SK-N-SH (cell line): Measurements from ENCODE around the gene KLHDC9. TPM values are rescaled to one million over a fixed set of nuclear protein-coding genes. Genes with fewer than 3 reads are reported as not detected.

Experiments
- CTCF ChIA-PET: fragments of 300-600, 350-600 bp; formaldehyde crosslinking; extraction: SDS; loops from one replicate; lab custom pipeline; 2021; lab: Yijun Ruan, JAX
- POLR2A ChIA-PET: fragments of 350-600 bp; sonication (Branson Sonifier 250); formaldehyde crosslinking; extraction: SDS; loops from one replicate; lab custom pipeline; 2020; ENCODE audit warnings: antibody characterized with exemption, inconsistent platforms; lab: Yijun Ruan, JAX
- DNase-seq: peaks from one replicate; pipeline ENCODE4 v3.0.0; 2012
- H2AFZ ChIP-seq: fragments of 200-600 bp; sonication (generic); 2 replicates; pipeline ENCODE4 v1.8.1; 2016; ENCODE audit warnings: antibody characterized with exemption, mild to moderate bottlenecking, low read depth
- H3F3A ChIP-seq: fragments of 200-600 bp; sonication (generic); replicated peaks from 2 replicates; pipeline ENCODE3; 2016; ENCODE audit warnings: antibody characterized with exemption, mild to moderate bottlenecking; ENCODE audit not compliant: insufficient read depth
- H3K27ac ChIP-seq, 2 experiments: fragments of 200-500 bp in 1 of 2; fragments of 200-600 bp in 1 of 2; sonication (Bioruptor generic) in 1 of 2; sonication (generic), shearing (Covaris generic) in 1 of 2; 2 replicates each; pipeline versions ENCODE4 v1.5.1 to v1.6.1; 2014 to 2016; ENCODE audit warnings: low read depth in 2 of 2, inconsistent platforms in 1 of 2, low read length in 1 of 2, mild to moderate bottlenecking in 1 of 2, mixed read lengths in 1 of 2
- H3K27me3 ChIP-seq: fragments of 200-600 bp; sonication (generic), shearing (Covaris generic); 2 replicates; pipeline ENCODE4 v1.6.1; 2016; ENCODE audit warnings: mixed run types; ENCODE audit not compliant: insufficient read depth
- H3K36me3 ChIP-seq, 2 experiments: fragments of 200-500 bp in 1 of 2; fragments of 200-600 bp in 1 of 2; sonication (Bioruptor generic) in 1 of 2; sonication (generic) in 1 of 2; replicated peaks in 1 of 2; 2 replicates each; pipeline versions ENCODE3 to v1.5.1; 2014 to 2016; ENCODE audit warnings: low read length in 1 of 2, mild to moderate bottlenecking in 1 of 2; ENCODE audit not compliant: insufficient read depth in 2 of 2, control insufficient read depth in 1 of 2
- H3K4me1 ChIP-seq, 2 experiments: fragments of 200-500 bp in 1 of 2; fragments of 200-600 bp in 1 of 2; sonication (Bioruptor generic) in 1 of 2; sonication (generic), shearing (Covaris generic) in 1 of 2; 2 replicates each; pipeline versions ENCODE4 v1.5.1 to v1.6.1; 2014 to 2016; ENCODE audit warnings: low read depth in 1 of 2, low read length in 1 of 2, mixed run types in 1 of 2; ENCODE audit not compliant: insufficient read depth in 2 of 2, control insufficient read depth in 1 of 2
- H3K4me2 ChIP-seq: fragments of 200-600 bp; sonication (generic), shearing (Covaris generic); 2 replicates; pipeline ENCODE4 v1.6.1; 2017; ENCODE audit warnings: mixed run types
- H3K4me3 ChIP-seq, 2 experiments: fragments of 200-500 bp in 1 of 2; fragments of 200-600 bp in 1 of 2; sonication (Bioruptor generic) in 1 of 2; sonication (generic), shearing (Covaris generic) in 1 of 2; 2 replicates each; pipeline versions ENCODE4 v1.5.1 to v1.8.1; 2014 to 2016; ENCODE audit warnings: low read depth in 2 of 2, inconsistent platforms in 1 of 2, low read length in 1 of 2, mild to moderate bottlenecking in 1 of 2, mixed read lengths in 1 of 2, moderate library complexity in 1 of 2
- H3K79me2 ChIP-seq: fragments of 200-600 bp; sonication (generic); 2 replicates; pipeline ENCODE4 v1.8.1; 2017; ENCODE audit warnings: mild to moderate bottlenecking; ENCODE audit not compliant: insufficient read depth
- H3K9ac ChIP-seq: fragments of 200-600 bp; sonication (generic); 2 replicates; pipeline ENCODE4 v1.6.1; 2017; ENCODE audit warnings: mixed run types
- H3K9me2 ChIP-seq: fragments of 200-600 bp; sonication (generic); 2 replicates; pipeline ENCODE4 v1.6.1; 2017; ENCODE audit warnings: mixed run types
- H3K9me3 ChIP-seq: fragments of 200-600 bp; sonication (generic); 2 replicates; pipeline ENCODE4 v1.6.1; 2017; ENCODE audit warnings: mixed run types, mild to moderate bottlenecking, moderate library complexity
- H4K20me1 ChIP-seq: fragments of 200-600 bp; sonication (generic); 2 replicates; pipeline ENCODE4 v1.6.1; 2017; ENCODE audit warnings: mild to moderate bottlenecking, mixed run types; ENCODE audit not compliant: insufficient read depth
- CHD2 ChIP-seq: fragments of 150-350 bp; IDR thresholded peaks from 2 replicates; pipeline ENCODE4 v1.6.1; 2018; ENCODE audit warnings: low read length; ENCODE audit not compliant: partially characterized antibody
- CTCF ChIP-seq: fragments of 200-600 bp; sonication (generic); IDR thresholded peaks from 2 replicates; pipeline ENCODE4 v1.6.1; 2017; ENCODE audit warnings: antibody characterized with exemption, mild to moderate bottlenecking, moderate library complexity
- EP300 ChIP-seq, 2 experiments: IDR thresholded peaks; 2 replicates each; pipeline versions ENCODE4 v1.4.0 to v1.6.1; 2012; ENCODE audit warnings: borderline replicate concordance in 1 of 2, low read depth in 1 of 2, low read length in 1 of 2
- FOSL2 ChIP-seq: IDR thresholded peaks from 2 replicates; pipeline ENCODE4 v1.4.0; 2012; ENCODE audit warnings: low read depth, mild to moderate bottlenecking, moderate library complexity, borderline replicate concordance
- GATA2 ChIP-seq: sonication (generic); formaldehyde crosslinking; IDR thresholded peaks from 2 replicates; pipeline ENCODE4 v1.5.0; 2020; ENCODE audit warnings: mild to moderate bottlenecking, missing genetic modification reagents
- IRF3 ChIP-seq: fragments of 150-350 bp; IDR thresholded peaks from 2 replicates; pipeline ENCODE4 v1.6.1; 2016; ENCODE audit warnings: mild to moderate bottlenecking, low read depth, low read length
- JUND ChIP-seq: IDR thresholded peaks from 2 replicates; pipeline ENCODE4 v1.4.0; 2012
- MAX ChIP-seq: IDR thresholded peaks from 2 replicates; pipeline ENCODE4 v1.4.0; 2012; ENCODE audit warnings: low read depth
- MEF2A ChIP-seq: IDR thresholded peaks from 2 replicates; pipeline ENCODE4 v1.4.0; 2012; ENCODE audit warnings: low read depth, borderline replicate concordance
- MXI1 ChIP-seq: IDR thresholded peaks from 2 replicates; pipeline ENCODE4 v1.6.1; 2012; ENCODE audit warnings: mild to moderate bottlenecking, low read depth, low read length, improper control_type of control experiment
- NFIC ChIP-seq: IDR thresholded peaks from 2 replicates; pipeline ENCODE4 v1.4.0; 2012; ENCODE audit warnings: borderline replicate concordance
- NRF1 ChIP-seq: IDR thresholded peaks from 2 replicates; pipeline ENCODE4 v1.6.1; 2012; ENCODE audit warnings: low read depth, mild to moderate bottlenecking, low read length
- POLR2AphosphoS5 ChIP-seq: IDR thresholded peaks from 2 replicates; pipeline ENCODE4 v1.6.1; 2012; ENCODE audit warnings: low read depth, low read length
- RAD21 ChIP-seq: IDR thresholded peaks from 2 replicates; pipeline ENCODE4 v1.6.1; 2012; ENCODE audit warnings: mild to moderate bottlenecking, low read length
- RFX5 ChIP-seq: IDR thresholded peaks from 2 replicates; pipeline ENCODE4 v1.6.1; 2012; ENCODE audit warnings: mild to moderate bottlenecking, improper control_type of control experiment, low read length
- RXRA ChIP-seq: IDR thresholded peaks from 2 replicates; pipeline ENCODE4 v1.4.0; 2012; ENCODE audit warnings: low read depth, mild to moderate bottlenecking, borderline replicate concordance
- SMC3 ChIP-seq: IDR thresholded peaks from 2 replicates; pipeline ENCODE4 v1.6.1; 2012; ENCODE audit warnings: low read depth, low read length, improper control_type of control experiment
- TAF1 ChIP-seq: IDR thresholded peaks from 2 replicates; pipeline ENCODE4 v1.6.1; 2012; ENCODE audit warnings: low read depth, mild to moderate bottlenecking, low read length, moderate library complexity, borderline replicate concordance
- WGBS: methylation state at CpG from one replicate; pipeline ENCODE4 v1.1.6; 2017; ENCODE audit warnings: low lambda C conversion rate; 5-methylcytosine and 5-hydroxymethylcytosine counted together
- polyA plus RNA-seq, 3 experiments: library from polyadenylated mRNA; depleted of rRNA; stranded (reverse); fragments of >200 nt; gene quantifications; 2 replicates each; pipeline ENCODE4 v1.2.3, GENCODE V29; 2012
- TF ChIP-seq, protein P1 (sequence below): IDR thresholded peaks from 2 replicates; pipeline ENCODE4 v1.4.0; 2012; ENCODE audit warnings: low read depth, borderline replicate concordance
- TF ChIP-seq, protein P2 (sequence below): IDR thresholded peaks from 2 replicates; pipeline ENCODE4; 2012

KLHDC9 gene
- polyA plus RNA-seq, 1 of the 3 experiments (the other 2 are of a cell fraction), result 4.7 TPM

GRCh38 chr1:161111527-161111926 lies 13.4 kb downstream of the KLHDC9 start:
- Histone ChIP-seq H3K9me2 (no peaks in the 10 kb centered on the region), H3K9ac (no peak overlapping the region), H3K4me2 (no peak overlapping the region), H2AFZ (no peak overlapping the region), H3K4me1 (peaks cover under 1 to 10% of the 10 kb centered on the region in 2 experiments; a peak in 3 of 4 replicates), H4K20me1 (peaks cover 67% of the 10 kb centered on the region), H3K9me3 (no peaks in the 10 kb centered on the region)
- no peak for TF ChIP-seq GATA2 (CRISPR knock-in tag)
- TF ChIP-seq POLR2AphosphoS5, result no peak
- TF ChIP-seq FOSL2, result no peak
- TF ChIP-seq, protein P1, sequence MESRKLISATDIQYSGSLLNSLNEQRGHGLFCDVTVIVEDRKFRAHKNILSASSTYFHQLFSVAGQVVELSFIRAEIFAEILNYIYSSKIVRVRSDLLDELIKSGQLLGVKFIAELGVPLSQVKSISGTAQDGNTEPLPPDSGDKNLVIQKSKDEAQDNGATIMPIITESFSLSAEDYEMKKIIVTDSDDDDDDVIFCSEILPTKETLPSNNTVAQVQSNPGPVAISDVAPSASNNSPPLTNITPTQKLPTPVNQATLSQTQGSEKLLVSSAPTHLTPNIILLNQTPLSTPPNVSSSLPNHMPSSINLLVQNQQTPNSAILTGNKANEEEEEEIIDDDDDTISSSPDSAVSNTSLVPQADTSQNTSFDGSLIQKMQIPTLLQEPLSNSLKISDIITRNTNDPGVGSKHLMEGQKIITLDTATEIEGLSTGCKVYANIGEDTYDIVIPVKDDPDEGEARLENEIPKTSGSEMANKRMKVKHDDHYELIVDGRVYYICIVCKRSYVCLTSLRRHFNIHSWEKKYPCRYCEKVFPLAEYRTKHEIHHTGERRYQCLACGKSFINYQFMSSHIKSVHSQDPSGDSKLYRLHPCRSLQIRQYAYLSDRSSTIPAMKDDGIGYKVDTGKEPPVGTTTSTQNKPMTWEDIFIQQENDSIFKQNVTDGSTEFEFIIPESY, result no peak
- TF ChIP-seq CHD2, result no peak
- TF ChIP-seq JUND, result no peak
- no peak for TF ChIP-seq CTCF
- no peak for TF ChIP-seq EP300 (IDR thresholded peaks at IDR 0.05; ENCODE audit: borderline replicate concordance in 1 of 2, low read depth in 1 of 2, low read length in 1 of 2)
- no peak for TF ChIP-seq MXI1
- TF ChIP-seq NFIC, result no peak
- TF ChIP-seq, all 33 proteins: peak for 0
- H3K4me3 ChIP-seq, result no peak overlapping the region
- 88% methylated on average over 2 of the region's 2 CpGs for WGBS
- H3K36me3 ChIP-seq, result peaks cover 16 to 34% of the 10 kb centered on the region in 2 experiments
- H3K79me2 ChIP-seq, result peaks cover 100% of the 10 kb centered on the region
- CTCF ChIA-PET, result interaction anchor here (1.0 to 1.5 kb wide), 2 partner anchors 13 to 14 kb away, joined by 3 to 4 read pairs; no protein-coding TSS in a partner anchor
- H3F3A ChIP-seq, result peaks cover 15% of the 10 kb centered on the region
- POLR2A ChIA-PET, result no interaction called here
- no peaks in the 10 kb centered on the region for H3K27me3 ChIP-seq
- no peak for DNase-seq
- no peak overlapping the region for H3K27ac ChIP-seq

GRCh38 chr1:161113915-161114314 lies 15.8 kb downstream of the KLHDC9 start:
- CTCF ChIA-PET, result interaction anchor here (2.2 kb wide), 1 partner anchor 16 kb away, joined by 6 read pairs; no protein-coding TSS in a partner anchor
- Histone ChIP-seq H3K9me3 (no peaks in the 10 kb centered on the region), H3K4me1 (peaks cover 6 to 14% of the 10 kb centered on the region in 2 experiments; a peak in 3 of 4 replicates), H3K4me3 (no peak overlapping the region), H3K9ac (no peak overlapping the region), H3K27me3 (no peaks in the 10 kb centered on the region), H3K9me2 (no peaks in the 10 kb centered on the region), H3K4me2 (no peak overlapping the region), H2AFZ (no peak overlapping the region), H4K20me1 (peaks cover 55% of the 10 kb centered on the region), H3F3A (peaks cover 14% of the 10 kb centered on the region), H3K27ac (no peak overlapping the region), H3K79me2 (peaks cover 100% of the 10 kb centered on the region), H3K36me3 (peaks cover 14 to 28% of the 10 kb centered on the region in 2 experiments)
- 100% methylated on average over 1 of the region's 1 CpG for WGBS
- no peak for DNase-seq
- POLR2A ChIA-PET, result no interaction called here
- TF ChIP-seq, protein P2, sequence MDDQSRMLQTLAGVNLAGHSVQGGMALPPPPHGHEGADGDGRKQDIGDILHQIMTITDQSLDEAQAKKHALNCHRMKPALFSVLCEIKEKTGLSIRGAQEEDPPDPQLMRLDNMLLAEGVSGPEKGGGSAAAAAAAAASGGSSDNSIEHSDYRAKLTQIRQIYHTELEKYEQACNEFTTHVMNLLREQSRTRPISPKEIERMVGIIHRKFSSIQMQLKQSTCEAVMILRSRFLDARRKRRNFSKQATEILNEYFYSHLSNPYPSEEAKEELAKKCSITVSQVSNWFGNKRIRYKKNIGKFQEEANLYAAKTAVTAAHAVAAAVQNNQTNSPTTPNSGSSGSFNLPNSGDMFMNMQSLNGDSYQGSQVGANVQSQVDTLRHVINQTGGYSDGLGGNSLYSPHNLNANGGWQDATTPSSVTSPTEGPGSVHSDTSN, result no peak
- TF ChIP-seq RFX5, result no peak
- TF ChIP-seq TAF1, result no peak
- no peak for TF ChIP-seq NRF1
- no peak for TF ChIP-seq MEF2A
- no peak for TF ChIP-seq RAD21
- TF ChIP-seq IRF3, result no peak
- no peak for TF ChIP-seq SMC3
- TF ChIP-seq POLR2AphosphoS5, result no peak
- TF ChIP-seq MAX, result no peak
- TF ChIP-seq, protein P1, result no peak
- TF ChIP-seq RXRA, result no peak
